IPS-18c (cell line): ENCODE results near the gene SNAI1.
"Not testable (repeated sequence)": the region's sequence is repeated elsewhere in the genome, so short reads cannot be mapped to it uniquely, and the experiment has no call there.

Experiments
- H3K4me3 ChIP-seq: 2 replicates; pipeline ENCODE4 v1.7.0; 2013; ENCODE audit warnings: low read depth, mild to moderate bottlenecking, low read length, moderate library complexity; ENCODE audit not compliant: insufficient read depth
- H3K9me3 ChIP-seq: one replicate; pipeline ENCODE4 v1.6.1; 2013; ENCODE audit warnings: mild to moderate bottlenecking, low read length, moderate library complexity; ENCODE audit not compliant: control insufficient read depth, insufficient read depth

The SNAI1 gene

DNA sequence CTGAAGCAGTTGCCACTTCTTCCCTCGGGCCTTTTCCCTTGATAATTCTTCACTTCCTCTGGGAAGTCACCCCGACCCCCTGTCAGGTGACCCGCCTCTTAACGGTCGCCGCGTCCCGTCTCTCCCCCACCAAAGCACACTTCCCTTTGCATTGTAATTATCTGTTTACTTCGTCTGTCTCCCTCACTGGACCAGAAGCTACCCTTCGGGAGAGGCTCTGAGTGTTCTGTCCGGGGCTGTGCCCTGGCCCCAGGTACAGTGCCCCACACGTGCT lies 771 bp upstream of the SNAI1 start:
- Histone ChIP-seq H3K9me3 (peaks cover 4% of the 10 kb centered on the region), H3K4me3 (peak overlapping the region; percentile 21; the same call in 1 of the 2 replicates)

DNA sequence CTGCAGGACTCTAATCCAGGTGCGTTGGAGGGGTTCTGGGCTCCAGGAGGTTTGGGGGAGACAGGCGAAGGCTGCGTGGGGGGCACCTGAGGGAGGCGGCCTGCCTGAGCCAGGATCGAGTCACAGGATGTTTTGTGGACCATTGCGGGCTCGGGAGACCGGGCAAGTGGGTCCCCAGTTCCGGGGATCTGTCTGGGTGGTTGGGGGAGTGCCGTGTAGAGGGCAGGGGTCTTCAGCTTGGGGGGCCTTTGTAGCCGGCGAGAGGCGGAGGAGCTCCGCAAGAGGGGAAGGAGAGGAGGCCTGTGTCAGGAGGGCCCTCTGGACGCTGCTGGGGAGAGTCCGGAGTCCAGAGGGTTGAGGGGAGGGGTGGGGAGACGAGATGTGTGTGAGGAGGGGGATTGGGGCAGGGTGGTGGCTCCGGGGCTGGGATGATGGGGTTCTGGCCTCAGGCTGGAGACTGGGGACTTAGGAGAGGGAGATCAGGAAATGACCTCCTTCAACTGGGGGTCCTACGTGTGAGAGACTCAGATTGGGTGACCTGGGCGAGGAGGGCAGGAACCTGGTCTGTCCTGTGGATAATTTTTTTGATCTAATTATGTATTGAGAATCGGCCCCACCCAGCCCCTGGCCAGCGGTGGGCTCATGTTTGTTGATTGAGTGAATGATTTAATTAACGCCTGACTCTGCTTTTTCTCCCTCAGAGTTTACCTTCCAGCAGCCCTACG lies 505 bp downstream of the SNAI1 start:
- peak overlapping the region; percentile 77 for H3K4me3 ChIP-seq
- H3K9me3 ChIP-seq: peaks cover 4% of the 10 kb centered on the region

DNA sequence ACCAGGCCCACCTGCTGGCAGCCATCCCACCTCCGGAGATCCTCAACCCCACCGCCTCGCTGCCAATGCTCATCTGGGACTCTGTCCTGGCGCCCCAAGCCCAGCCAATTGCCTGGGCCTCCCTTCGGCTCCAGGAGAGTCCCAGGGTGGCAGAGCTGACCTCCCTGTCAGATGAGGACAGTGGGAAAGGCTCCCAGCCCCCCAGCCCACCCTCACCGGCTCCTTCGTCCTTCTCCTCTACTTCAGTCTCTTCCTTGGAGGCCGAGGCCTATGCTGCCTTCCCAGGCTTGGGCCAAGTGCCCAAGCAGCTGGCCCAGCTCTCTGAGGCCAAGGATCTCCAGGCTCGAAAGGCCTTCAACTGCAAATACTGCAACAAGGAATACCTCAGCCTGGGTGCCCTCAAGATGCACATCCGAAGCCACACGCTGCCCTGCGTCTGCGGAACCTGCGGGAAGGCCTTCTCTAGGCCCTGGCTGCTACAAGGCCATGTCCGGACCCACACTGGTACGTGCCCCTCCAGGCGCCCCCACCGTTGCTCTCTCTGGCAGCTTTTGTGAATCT lies 1.1 kb downstream of the SNAI1 start:
- peak overlapping the region; percentile 20; the same call in 1 of the 2 replicates for H3K4me3 ChIP-seq
- peaks cover 4% of the 10 kb centered on the region for H3K9me3 ChIP-seq

DNA sequence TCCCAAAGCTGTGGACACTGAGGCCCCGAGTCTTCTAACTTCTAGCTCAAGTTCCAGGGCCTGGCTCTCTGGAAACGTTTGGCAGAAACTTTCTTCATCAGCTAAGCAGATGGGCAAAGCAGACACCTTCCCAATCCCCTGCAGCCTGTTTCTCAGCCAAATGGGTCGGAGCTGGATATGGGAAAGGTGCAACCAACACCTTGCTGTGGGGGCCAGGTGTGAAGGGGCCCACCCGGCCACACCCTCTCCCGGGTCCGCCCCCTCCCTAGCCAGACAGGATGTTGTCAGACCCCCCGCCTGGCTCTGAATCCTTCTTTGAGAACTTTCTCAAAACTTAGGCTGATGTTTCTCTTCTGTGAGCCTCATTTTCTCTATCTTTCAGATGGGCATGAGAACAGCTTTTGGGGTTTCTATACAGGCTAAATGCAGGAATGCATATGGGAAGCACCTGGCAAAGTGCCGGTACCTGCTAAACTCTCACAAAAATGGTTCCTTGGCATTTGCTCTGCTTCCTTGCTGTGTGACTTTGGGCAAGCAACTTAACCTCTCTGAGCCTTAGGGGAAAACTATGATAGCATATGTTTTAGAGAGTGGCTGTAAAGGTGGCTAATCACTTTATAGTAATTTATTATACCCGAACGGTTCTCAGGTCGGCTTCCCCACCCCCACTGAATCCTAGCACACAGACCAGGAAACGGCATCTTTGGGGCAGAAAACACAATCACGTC lies 1.8 kb downstream of the SNAI1 start:
- Histone ChIP-seq H3K9me3 (peaks cover 1% of the 10 kb centered on the region), H3K4me3 (peak overlapping the region; percentile 20; the same call in 1 of the 2 replicates)

DNA sequence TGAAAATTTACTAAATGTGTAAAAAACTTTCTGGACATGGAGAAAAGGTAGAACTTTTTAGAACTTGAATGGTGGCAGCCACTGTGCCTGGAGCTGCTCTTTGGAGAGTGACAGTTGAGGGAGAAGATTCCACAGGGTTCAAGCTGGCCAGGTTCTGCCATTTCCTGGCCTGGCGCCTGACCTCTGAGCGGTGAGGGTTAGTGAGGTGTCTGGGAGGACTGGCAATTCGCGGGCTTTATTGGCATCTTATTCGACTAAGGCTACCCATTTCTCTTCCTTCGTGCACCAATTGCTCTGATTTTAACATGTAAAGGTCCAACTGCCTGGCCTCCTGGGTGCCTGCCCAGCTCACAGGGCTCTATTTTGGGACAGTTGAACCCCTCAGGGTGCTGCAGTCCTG lies 2.4 kb downstream of the SNAI1 start:
- no peaks in the 10 kb centered on the region for H3K9me3 ChIP-seq
- H3K4me3 ChIP-seq: no peak overlapping the region

DNA sequence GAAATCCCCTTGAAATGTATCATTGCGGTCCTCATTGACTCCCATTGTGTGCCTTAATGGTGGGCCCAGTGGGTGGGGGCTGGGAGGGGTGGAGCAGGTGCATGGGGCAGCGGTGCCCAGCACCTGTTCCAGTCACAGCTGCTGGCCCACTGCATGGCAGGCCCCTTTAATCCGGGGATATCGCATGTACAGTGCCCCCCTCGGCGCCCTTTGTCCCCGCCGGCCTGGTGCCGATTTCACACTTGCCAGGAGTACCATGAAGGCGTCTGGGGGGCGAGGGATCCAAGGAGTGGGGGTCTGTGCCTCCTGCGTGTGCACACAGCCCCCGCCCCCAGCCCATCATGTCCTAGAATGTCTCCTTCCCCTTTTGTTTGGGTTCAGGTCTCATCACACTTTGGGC lies 2.8 kb downstream of the SNAI1 start:
- Histone ChIP-seq H3K9me3 (no peaks in the 10 kb centered on the region), H3K4me3 (no peak overlapping the region)

DNA sequence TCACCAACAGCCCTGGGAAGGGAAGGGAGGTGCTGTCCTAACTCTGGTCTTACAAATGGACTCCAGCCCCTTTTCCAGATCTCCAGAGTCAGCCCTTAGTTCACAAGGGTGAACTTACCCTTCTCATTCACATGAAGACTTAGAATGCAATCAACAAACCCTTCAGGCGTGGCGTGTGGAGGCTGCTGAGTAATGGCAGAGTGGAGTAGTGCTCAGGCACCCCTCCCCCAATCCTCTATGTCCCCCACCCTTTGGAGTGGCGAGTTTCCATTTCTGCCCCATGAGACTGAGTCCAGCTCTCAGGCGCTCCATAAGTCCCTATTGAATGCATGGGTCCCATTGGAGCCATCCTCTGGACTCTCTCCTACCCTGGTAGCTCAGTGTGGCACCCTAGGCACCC lies 3.3 kb downstream of the SNAI1 start:
- H3K4me3 ChIP-seq: no peak overlapping the region
- H3K9me3 ChIP-seq: no peaks in the 10 kb centered on the region

DNA sequence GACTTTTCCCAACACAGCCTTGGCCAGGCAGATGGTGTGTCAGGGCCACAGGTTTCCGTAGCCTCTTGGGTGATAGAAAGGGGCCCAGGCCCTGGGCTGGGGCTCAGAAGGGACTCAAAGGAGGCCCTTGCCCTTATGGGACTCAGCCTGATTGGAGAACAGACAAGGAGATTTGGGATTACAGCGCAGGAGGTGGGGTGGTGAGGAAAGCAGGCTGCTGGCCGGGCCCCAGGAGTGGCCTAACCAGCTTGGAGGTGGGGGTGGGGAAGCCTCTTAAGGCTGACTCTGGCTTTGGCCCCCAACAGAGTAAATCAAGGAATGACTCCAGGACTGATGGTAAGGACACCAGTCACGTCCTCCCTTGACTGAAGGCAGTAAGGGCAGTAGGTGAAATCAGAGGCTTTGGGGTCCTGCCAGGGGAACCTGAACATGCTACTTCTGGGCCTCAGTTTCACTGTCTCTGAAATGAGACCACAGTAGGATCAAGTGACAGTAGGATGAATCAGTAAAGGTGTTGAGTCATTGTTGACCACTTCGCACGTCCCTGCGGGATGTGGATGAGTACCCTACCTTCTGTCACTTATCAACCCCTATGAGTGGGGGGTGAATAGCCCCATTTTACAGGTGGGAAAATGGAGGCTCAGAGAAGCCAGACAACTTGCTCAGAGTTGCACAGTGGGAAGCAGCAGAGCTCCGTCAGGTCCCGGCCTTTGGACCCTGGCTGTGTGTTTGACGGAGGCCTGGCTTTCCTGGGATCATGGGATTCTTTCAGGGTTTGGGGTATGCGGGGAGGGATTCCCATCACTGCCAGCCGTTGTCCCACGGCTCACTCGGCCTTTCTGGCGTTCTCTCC lies 4.5 kb downstream of the SNAI1 start:
- H3K4me3 ChIP-seq: no peak overlapping the region
- no peaks in the 10 kb centered on the region for H3K9me3 ChIP-seq

DNA sequence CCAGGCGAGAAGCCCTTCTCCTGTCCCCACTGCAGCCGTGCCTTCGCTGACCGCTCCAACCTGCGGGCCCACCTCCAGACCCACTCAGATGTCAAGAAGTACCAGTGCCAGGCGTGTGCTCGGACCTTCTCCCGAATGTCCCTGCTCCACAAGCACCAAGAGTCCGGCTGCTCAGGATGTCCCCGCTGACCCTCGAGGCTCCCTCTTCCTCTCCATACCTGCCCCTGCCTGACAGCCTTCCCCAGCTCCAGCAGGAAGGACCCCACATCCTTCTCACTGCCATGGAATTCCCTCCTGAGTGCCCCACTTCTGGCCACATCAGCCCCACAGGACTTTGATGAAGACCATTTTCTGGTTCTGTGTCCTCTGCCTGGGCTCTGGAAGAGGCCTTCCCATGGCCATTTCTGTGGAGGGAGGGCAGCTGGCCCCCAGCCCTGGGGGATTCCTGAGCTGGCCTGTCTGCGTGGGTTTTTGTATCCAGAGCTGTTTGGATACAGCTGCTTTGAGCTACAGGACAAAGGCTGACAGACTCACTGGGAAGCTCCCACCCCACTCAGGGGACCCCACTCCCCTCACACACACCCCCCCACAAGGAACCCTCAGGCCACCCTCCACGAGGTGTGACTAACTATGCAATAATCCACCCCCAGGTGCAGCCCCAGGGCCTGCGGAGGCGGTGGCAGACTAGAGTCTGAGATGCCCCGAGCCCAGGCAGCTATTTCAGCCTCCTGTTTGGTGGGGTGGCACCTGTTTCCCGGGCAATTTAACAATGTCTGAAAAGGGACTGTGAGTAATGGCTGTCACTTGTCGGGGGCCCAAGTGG lies 5.3 kb downstream of the SNAI1 start:
- H3K9me3 ChIP-seq: no peaks in the 10 kb centered on the region
- no peak overlapping the region for H3K4me3 ChIP-seq

DNA sequence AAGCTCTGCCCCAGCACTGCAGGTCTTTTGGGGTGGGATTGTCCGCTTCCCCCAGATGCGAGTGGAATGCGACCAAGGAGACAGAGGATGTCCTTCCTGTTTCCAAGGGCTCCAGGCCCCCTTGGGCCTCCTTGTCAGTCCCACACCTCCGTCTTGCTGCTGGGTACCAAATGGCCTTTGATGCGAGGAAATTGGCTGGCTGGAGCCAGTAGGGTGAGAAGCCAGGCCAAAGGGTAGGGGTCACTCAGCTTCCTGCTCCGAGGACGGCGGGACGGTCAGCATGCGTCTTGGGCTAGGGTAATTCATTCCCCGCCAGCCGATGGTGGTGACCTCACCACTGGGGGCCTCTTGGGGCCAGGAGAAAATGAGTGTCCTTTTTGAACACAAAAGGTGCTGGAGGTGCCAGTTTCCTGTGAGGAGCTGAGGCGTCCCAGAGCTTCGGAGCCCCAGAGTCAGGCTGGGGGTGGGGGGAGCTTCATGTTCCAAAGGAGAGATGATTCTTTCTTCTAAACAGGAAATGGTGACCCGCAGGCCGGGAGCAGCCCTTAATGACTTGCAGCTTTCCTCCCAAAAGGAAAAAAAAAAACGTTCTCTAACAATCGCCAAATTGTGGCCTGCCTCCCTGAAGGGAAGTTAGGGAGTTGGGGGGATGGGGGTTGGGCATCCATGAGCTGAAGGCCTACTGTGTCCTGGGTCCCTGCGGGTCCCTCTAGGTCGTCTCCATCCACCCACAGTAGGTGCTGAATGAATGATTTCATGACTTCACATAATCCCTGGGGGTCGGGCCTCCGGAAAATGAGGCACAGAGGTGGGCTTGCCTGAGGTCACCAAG lies 6.7 kb downstream of the SNAI1 start:
- no peaks in the 10 kb centered on the region for H3K9me3 ChIP-seq
- no peak overlapping the region for H3K4me3 ChIP-seq

DNA sequence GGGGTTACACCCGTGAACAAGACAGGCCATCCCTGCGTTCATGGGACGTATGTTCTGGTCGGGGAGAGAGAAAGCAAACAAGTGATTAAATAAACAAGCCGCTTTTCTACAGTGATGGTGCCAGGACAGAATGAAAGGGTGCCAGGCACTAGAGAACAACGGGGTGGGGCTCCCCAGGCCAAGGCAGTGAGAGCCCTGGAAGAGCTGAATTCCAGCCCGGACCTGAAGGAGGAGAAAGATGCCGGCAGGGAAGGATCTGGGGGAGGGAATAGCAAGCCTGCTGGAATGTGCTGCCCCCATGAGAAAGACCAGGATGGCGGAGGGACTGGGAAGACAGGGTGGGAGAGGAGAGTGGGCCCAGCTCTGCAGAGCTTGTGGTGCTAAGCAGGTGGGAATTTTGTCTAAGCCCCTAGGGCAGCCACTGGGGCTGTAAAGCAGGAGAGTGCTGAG lies 7.5 kb downstream of the SNAI1 start:
- no peaks in the 10 kb centered on the region for H3K9me3 ChIP-seq
- no peak overlapping the region for H3K4me3 ChIP-seq

DNA sequence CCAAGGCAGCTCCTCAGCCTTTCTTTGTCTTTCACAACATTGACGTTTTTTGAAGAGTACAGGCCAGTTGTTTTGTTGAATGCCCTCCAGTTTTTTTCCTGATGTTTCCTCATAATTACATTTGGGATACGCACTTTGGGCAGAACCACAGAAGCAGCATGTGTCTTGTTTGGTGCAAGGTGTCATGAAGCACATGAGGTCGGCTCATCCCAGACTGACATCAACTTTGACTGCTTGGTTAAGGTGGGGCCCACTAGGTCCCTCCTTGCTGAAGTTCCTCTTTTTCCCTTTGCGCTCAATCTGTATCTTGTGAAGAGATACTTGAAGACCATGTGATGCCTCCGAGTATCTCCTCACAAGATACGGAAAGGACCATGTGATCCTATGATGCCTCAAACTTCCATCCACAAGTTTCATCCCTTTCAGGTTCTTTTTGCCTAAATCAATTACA lies 10.5 kb downstream of the SNAI1 start:
- Histone ChIP-seq H3K4me3 (no peak overlapping the region), H3K9me3 (no peaks in the 10 kb centered on the region)

DNA sequence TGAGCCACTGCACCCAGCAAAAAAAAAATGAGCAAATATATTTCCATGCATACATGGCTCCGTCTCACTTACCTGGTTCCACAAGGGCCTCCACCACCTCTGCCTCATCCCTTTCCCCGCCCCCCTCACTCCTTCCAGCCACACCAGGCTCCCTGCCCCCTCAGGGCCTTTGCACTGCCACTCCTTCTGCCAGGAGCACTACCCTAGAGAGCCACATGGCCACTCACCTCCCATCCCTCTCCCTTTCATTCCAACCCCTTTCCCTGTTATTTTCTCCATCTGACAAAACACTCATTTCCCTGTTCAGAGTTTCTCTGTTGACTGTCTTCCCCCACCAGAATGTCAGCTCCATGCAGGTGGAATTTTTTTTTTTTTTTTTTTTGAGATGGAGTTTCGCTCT lies 12.8 kb downstream of the SNAI1 start:
- H3K9me3 ChIP-seq: no peaks in the 10 kb centered on the region
- H3K4me3 ChIP-seq: no peak overlapping the region

DNA sequence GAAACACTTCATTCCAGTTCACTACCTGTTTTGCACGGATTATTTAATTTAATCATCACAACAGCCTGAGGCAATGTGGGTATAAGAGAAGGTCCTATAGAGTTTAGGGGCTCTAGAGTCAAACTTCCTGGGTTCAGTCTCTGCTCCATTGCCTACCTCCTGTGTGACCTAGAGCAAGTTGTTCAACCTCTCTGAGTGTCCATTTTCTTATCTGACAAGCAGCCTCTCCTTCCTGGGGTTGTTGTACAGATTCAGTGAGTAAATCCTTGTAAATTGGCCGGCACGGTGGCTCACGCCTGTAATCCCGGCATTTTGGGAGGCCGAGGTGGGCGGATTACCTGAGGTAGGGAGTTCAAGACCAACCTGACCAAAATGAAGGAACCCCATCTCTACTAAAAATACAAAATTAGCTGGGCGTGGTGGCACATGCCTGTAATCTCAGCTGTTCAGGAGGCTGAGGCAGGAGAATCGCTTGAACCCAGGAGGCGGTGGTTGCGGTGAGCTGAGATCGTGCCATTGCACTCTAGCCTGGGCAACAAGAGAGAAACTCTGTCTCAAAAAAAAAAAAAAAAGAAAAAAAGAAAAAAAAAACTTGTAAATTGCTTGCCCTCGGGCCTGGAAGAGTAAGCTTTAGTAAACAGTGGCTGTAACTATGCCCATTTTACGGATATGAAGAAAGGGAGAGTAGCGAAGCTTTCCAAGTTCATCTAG lies 15.9 kb downstream of the SNAI1 start:
- H3K9me3 ChIP-seq, H3K4me3 ChIP-seq: not testable (repeated sequence)

DNA sequence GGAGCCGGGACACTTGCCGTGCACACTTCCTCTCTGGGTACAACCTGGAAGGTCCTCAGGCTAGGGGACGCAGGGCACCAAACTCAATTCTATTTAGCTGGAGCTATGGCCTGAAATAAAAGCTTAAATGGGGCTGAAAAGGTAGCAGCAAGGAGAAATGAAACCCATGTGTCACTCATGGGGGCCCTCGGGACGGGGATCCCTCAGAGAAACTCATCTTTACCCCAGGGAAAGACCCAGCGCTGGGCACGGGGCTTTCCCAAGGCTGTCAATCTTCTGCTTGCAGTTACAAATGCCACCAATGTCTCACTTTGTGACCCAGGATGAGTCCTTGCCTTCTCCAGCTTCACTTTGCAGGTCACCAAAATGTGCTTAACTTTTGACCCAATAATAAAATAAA lies 16.5 kb downstream of the SNAI1 start:
- no peaks in the 10 kb centered on the region for H3K9me3 ChIP-seq
- H3K4me3 ChIP-seq: no peak overlapping the region
